SKM-1 (cell line): ENCODE results near the gene SEMA4F.

Experiments used
- DNase-seq: peaks from one replicate; lab custom pipeline; 2025; ENCODE audit not compliant: unreplicated experiment; lab: John Stamatoyannopoulos, UW

Gene SEMA4F

GRCh38 chr2:74668087-74668486, 14.0 kb downstream of the SEMA4F start:
- no peak for DNase-seq

- DNase-seq: no peak
Observed at GRCh38 chr2:74670263-74670662, 16.2 kb downstream of the SEMA4F start.

- no peak for DNase-seq
Observed at GRCh38 chr2:74671479-74671878, 17.4 kb downstream of the SEMA4F start.

- DNase-seq: no peak
Observed at GRCh38 chr2:74673826-74674528, 19.9 kb downstream of the SEMA4F start.

- no peak for DNase-seq
Observed at GRCh38 chr2:74675090-74675489, 21.0 kb downstream of the SEMA4F start.

GRCh38 chr2:74676331-74676730, 22.3 kb downstream of the SEMA4F start:
- no peak for DNase-seq

GRCh38 chr2:74679615-74680014, 25.6 kb downstream of the SEMA4F start:
- DNase-seq: no peak

GRCh38 chr2:74682501-74682900, 28.5 kb downstream of the SEMA4F start:
- DNase-seq: no peak

GRCh38 chr2:74685408-74685807, 31.4 kb downstream of the SEMA4F start:
- no peak for DNase-seq

GRCh38 chr2:74688881-74689280, 34.8 kb downstream of the SEMA4F start:
- DNase-seq: no peak

- DNase-seq: no peak
Observed at GRCh38 chr2:74689671-74690070, 35.6 kb downstream of the SEMA4F start.

- peak; percentile 74 for DNase-seq
Observed at GRCh38 chr2:74690571-74690970, 36.5 kb downstream of the SEMA4F start.

- DNase-seq: no peak
Observed at GRCh38 chr2:74691929-74692328, 37.9 kb downstream of the SEMA4F start.

GRCh38 chr2:74693213-74693612, 39.2 kb downstream of the SEMA4F start:
- peak; percentile 17 for DNase-seq

- DNase-seq: no peak
Observed at GRCh38 chr2:74693668-74694067, 39.6 kb downstream of the SEMA4F start.

- peak; percentile 65 for DNase-seq
Observed at GRCh38 chr2:74694281-74694680, 40.2 kb downstream of the SEMA4F start.

GRCh38 chr2:74695663-74696062, 41.6 kb downstream of the SEMA4F start:
- no peak for DNase-seq

- DNase-seq: no peak
Observed at GRCh38 chr2:74696829-74697228, 42.8 kb downstream of the SEMA4F start.

GRCh38 chr2:74700643-74701372, 46.8 kb downstream of the SEMA4F start:
- DNase-seq: no peak

GRCh38 chr2:74702001-74702715, 48.1 kb downstream of the SEMA4F start:
- no peak for DNase-seq

- DNase-seq: no peak
Observed at GRCh38 chr2:74703373-74703772, 49.3 kb downstream of the SEMA4F start.

- no peak for DNase-seq
Observed at GRCh38 chr2:74704216-74704615, 50.2 kb downstream of the SEMA4F start.
